Measurements from ENCODE around the gene P2RY2. TPM values are rescaled to one million over a fixed set of nuclear protein-coding genes. Genes with fewer than 3 reads are reported as not detected.

P2RY2 gene
- total RNA-seq, 1 experiment from 2014 or later, result 2.9 TPM

- TF ChIP-seq CTCF (IDR thresholded peaks at IDR 0.05 in 2 of 3, conservative IDR thresholded peaks at IDR 0.05 in 1 of 3; ENCODE audit: borderline replicate concordance in 1 of 3, insufficient read depth in 1 of 3, low read depth in 2 of 3, low read length in 2 of 3) (no peak), EGR1 (IDR thresholded peaks at IDR 0.05; ENCODE audit: low read depth) (no peak), EZH2 (IDR thresholded peaks at IDR 0.05) (no peak), POLR2AphosphoS5 (IDR thresholded peaks at IDR 0.05; ENCODE audit: low read depth, low read length) (no peak)
Measured at GRCh38 chr11:73233692-73234470, 15.8 kb downstream of the P2RY2 start (continued).

GRCh38 chr11:73234471-73235181 is 16.5 kb downstream of the P2RY2 start:
- Histone ChIP-seq H3K36me3 (ENCODE audit: control insufficient read depth in 1 of 2, insufficient read depth in 2 of 2, low read length in 2 of 2) (no peaks in the 10 kb centered on the region), H3K9me2 (ENCODE audit: insufficient read depth) (no peaks in the 10 kb centered on the region), H3K4me1 (ENCODE audit: control insufficient read depth in 1 of 2, insufficient read depth in 2 of 2, low read length in 2 of 2) (peaks cover 0 to 14% of the 10 kb centered on the region in 2 experiments; a peak in 2 of 4 replicates), H2AFZ (ENCODE audit: low read depth, low read length, poor library complexity, severe bottlenecking) (no peak overlapping the region), H3K4me2 (ENCODE audit: low read length) (no peak overlapping the region), H3K4me3 (replicated peaks in 1 of 2; ENCODE audit: low read depth in 1 of 2, low read length in 2 of 2) (no peak overlapping the region), H3K9me3 (ENCODE audit: control insufficient read depth in 1 of 2, insufficient read depth in 1 of 2, low read depth in 1 of 2, low read length in 2 of 2) (no peaks in the 10 kb centered on the region), H3K79me2 (ENCODE audit: insufficient read depth, low read length) (no peaks in the 10 kb centered on the region), H4K20me1 (ENCODE audit: insufficient read depth) (no peaks in the 10 kb centered on the region), H3K27ac (ENCODE audit: low read depth, low read length) (no peak overlapping the region), H3K27me3 (ENCODE audit: insufficient read depth, low read length) (no peaks in the 10 kb centered on the region), H3K9ac (ENCODE audit: low read length) (no peak overlapping the region)
- BruUV-seq (replicated peaks), result no TSS peak
- TF ChIP-seq EGR1 (IDR thresholded peaks at IDR 0.05; ENCODE audit: low read depth) (no peak), FOSL1 (IDR thresholded peaks at IDR 0.05; ENCODE audit: low read depth) (no peak), SRF (IDR thresholded peaks at IDR 0.05; ENCODE audit: low read depth) (no peak), POLR2A (IDR thresholded peaks at IDR 0.05; ENCODE audit: borderline replicate concordance, extremely low read depth, insufficient read depth, insufficient read length) (no peak), EZH2phosphoT487 (IDR thresholded peaks at IDR 0.05; ENCODE audit: borderline replicate concordance) (no peak), CTCF (IDR thresholded peaks at IDR 0.05 in 2 of 3, conservative IDR thresholded peaks at IDR 0.05 in 1 of 3; ENCODE audit: borderline replicate concordance in 1 of 3, insufficient read depth in 1 of 3, low read depth in 2 of 3, low read length in 2 of 3) (no peak), ZFX (IDR thresholded peaks at IDR 0.05) (no peak)
- ATAC-seq (no peak), DNase-seq (ENCODE audit: low read depth, low spot score) (no peak)
- ChIA-PET POLR2A (no interaction called here), CTCF (interaction anchor here (2.6 kb wide), 1 partner anchor 49 kb away, joined by 35 read pairs; no protein-coding TSS in a partner anchor), RAD21 (ENCODE audit: low non-redundant PET in 1 of 2, low total read pairs in 2 of 2, uncharacterized antibody in 2 of 2, unreplicated experiment in 2 of 2) (no interaction called here)
- intact Hi-C loops (cut with micrococcal nuclease), result no loop called here

All from HCT116 (cell line).